Spinal cord (tissue), 10 donors: Measurements from ENCODE around the gene CTSE. TPM values are rescaled to one million over a fixed set of nuclear protein-coding genes. Genes with fewer than 3 reads are reported as not detected.
"Not testable (repeated sequence)": the region's sequence is repeated elsewhere in the genome, so short reads cannot be mapped to it uniquely, and the experiment has no call there.

Experiments
- DNase-seq, 6 donors: peaks; one replicate each; pipeline versions ENCODE4 v3.0.0 to v3.0.0-alpha.2; 2013 to 2015; ENCODE audit warnings: low spot score in 6 of 6, low read depth in 4 of 6
- H3K27ac ChIP-seq: one replicate; pipeline ENCODE4 v1.5.1; 2013; ENCODE audit warnings: low read depth, low read length, control low read depth
- H3K27me3 ChIP-seq: one replicate; pipeline ENCODE4 v1.6.1; 2013; ENCODE audit warnings: low read length; ENCODE audit not compliant: control insufficient read depth, insufficient read depth
- H3K36me3 ChIP-seq: one replicate; pipeline ENCODE4 v1.6.1; 2013; ENCODE audit warnings: low read length; ENCODE audit not compliant: control insufficient read depth, insufficient read depth
- H3K4me1 ChIP-seq: one replicate; pipeline ENCODE4 v1.6.1; 2013; ENCODE audit warnings: low read length; ENCODE audit not compliant: control insufficient read depth, insufficient read depth
- H3K4me3 ChIP-seq: one replicate; pipeline ENCODE4 v1.5.1; 2013; ENCODE audit warnings: low read depth, low read length, control low read depth
- H3K9me3 ChIP-seq: one replicate; pipeline ENCODE4 v1.6.1; 2013; ENCODE audit warnings: low read length; ENCODE audit not compliant: control insufficient read depth, insufficient read depth
- WGBS: methylation state at CpG from one replicate; pipeline ENCODE4 v1.1.5; 2013; ENCODE audit warnings: missing lambda C conversion rate; ENCODE audit not compliant: insufficient coverage; 5-methylcytosine and 5-hydroxymethylcytosine counted together
- polyA plus RNA-seq, 2 donors: library from polyadenylated mRNA; unstranded; fragments of 120-200 nt; gene quantifications; one replicate each; pipeline ENCODE4 v1.2.1, GENCODE V29; 2013; ENCODE audit not compliant: insufficient read length in 2 of 2
- total RNA-seq, 2 donors: library from RNA; depleted of rRNA in 1 of 2; stranded (reverse); fragments of 120-200 nt in 1 of 2; fragments of >200 nt in 1 of 2; gene quantifications; one replicate each; pipeline versions ENCODE4 v1.2.3 to v1.2.4, GENCODE V29; 2013 to 2014
- donor health status: healthy.

Gene CTSE
- total and polyA plus RNA-seq, 4 donors: 0.18 to 0.28 (median 0.20) TPM; not detected in 1

DNA sequence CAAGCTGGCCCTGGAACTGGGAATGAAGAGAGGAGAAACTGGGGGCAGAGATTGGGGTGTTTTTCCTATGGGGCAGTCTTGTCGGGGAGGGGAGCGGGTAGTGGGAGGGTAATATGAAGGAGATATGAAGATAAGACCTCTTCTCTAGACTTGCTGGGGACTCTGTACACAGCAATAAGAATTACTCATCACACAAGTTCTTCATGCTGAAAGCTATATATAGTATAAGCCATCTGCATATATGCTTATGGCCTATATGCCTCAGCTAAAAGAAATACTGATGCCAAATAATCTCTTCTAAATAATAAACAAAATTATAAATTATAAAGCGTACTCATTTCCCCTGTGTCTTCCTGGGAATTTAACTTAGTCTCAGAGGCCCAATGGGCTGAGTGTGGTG is 37.1 kb upstream of the CTSE start:
- Histone ChIP-seq H3K36me3 (no peaks in the 10 kb centered on the region), H3K9me3 (no peaks in the 10 kb centered on the region), H3K27ac (no peak overlapping the region), H3K27me3 (no peaks in the 10 kb centered on the region), H3K4me3 (no peak overlapping the region), H3K4me1 (no peaks in the 10 kb centered on the region)
- WGBS: no CpG with 5 or more reads among the region's 3 CpGs
- no peak for DNase-seq

DNA sequence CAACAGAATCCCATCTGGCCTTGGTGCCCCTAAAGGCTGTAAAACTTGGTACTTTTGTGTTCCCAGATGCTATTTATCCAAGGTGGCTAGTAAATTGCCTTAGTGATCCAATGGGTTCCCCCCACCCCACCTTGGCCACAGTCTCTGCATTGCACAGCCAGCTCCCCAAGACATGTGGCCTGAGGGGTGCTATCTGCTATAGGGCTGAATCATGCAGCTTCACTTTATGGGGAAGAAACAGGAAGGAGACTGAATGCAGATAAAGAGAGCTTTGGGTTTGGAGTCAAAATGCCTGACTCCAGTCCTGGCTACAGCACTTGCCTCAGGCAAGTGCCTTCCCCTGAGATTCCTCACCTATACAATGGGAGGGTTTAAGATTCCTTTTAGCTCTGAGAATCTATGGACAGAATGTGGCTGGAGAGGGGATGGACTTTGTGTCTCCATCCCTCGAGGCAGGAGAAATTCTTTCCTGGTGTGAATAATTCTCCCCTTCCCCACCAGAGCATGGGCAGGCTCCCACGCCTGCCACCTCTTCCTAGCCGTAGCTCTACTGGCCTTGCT is 35.7 kb upstream of the CTSE start:
- no peaks in the 10 kb centered on the region for H3K9me3 ChIP-seq
- DNase-seq: no peak
- WGBS: 89% methylated on average over 2 of the region's 3 CpGs
- no peaks in the 10 kb centered on the region for H3K36me3 ChIP-seq
- no peaks in the 10 kb centered on the region for H3K4me1 ChIP-seq
- no peaks in the 10 kb centered on the region for H3K27me3 ChIP-seq
- H3K4me3 ChIP-seq: no peak overlapping the region
- no peak overlapping the region for H3K27ac ChIP-seq

DNA sequence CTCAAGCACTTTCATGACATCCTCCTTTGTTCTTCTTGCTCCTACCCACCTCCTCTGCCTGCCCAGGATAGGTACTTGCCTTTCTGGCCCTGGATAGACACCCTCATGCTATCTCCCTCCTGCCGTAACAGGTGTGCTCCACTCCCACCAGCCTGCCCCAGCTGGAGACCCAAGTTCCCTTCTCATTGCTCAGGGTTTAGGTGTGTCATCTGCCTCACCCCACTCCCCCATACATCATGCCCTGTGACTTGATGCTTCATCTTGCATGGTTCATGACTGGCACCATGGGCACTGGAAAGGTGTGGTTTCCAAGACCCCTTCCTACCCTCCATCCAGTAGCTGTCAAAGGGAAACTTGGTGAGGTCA is 35.2 kb upstream of the CTSE start:
- no peak overlapping the region for H3K4me3 ChIP-seq
- H3K4me1 ChIP-seq: no peaks in the 10 kb centered on the region
- no peak for DNase-seq
- no peaks in the 10 kb centered on the region for H3K36me3 ChIP-seq
- WGBS: 94% methylated on average over 1 of the region's 1 CpG
- no peaks in the 10 kb centered on the region for H3K27me3 ChIP-seq
- H3K9me3 ChIP-seq: no peaks in the 10 kb centered on the region
- no peak overlapping the region for H3K27ac ChIP-seq

DNA sequence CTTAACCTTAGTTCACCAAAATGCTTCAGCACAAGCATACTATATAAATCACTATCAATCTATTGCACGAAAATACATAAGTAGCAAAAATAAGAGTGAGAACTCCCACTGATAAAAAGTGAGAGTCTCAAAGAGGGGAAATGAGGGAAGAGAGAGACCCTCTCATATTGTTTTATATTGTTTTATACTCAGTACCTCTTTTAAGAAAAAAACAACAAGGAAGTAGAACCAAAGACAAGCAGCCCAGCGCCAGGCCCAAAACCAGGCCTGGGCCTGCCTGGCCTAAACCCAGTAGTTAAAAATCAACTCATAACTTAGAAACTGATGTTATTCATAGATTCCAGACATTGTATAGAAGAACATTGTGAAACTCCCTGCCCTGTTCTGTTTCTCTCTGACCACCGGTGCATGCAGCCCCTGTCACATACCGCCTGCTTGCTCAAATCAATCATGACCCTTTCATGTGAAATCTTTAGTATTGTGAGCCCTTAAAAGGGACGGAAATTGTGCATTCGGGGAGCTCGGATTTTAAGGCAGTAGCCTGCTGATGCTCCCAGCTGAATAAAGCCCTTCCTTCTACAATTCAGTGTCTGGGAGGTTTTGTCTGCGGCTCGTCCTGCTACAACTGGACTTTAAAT is 34.7 kb upstream of the CTSE start:
- H3K9me3 ChIP-seq, DNase-seq, H3K27me3 ChIP-seq, H3K4me1 ChIP-seq, H3K27ac ChIP-seq, H3K4me3 ChIP-seq, H3K36me3 ChIP-seq: not testable (repeated sequence)
- 61% methylated on average over 2 of the region's 9 CpGs for WGBS

DNA sequence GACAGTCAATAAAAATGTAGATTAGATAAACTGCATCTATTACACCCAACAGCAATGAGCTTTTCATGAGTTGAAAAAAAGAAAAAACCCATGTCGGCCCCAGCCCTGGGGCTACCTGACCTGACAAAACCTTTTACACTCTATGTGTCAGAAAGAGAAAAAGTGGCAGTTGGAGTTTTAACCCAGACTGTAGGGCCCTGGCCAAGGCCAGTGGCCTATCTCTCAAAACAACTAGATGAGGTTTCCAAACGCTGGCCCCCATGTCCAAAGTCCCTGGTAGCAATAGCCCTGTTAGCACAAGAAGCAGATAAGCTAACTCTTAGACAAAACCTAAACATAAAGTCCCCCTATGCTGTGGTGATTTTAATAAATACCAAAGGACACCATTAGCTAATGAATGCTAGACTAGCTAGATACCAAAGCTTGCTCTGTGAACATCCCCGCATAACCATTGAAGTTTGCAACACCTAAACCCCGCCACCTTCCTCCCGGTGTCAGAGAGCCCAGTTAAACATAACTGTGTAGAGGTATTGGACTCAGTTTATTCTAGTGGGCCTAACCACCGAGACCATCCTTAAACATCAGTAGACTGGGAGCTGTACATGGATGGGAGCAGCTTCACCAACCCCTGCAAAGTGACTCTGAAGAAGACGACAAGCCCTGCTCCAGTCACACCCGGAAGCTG is 32.1 kb upstream of the CTSE start:
- H3K27ac ChIP-seq, H3K4me3 ChIP-seq, H3K4me1 ChIP-seq, DNase-seq, H3K27me3 ChIP-seq, H3K36me3 ChIP-seq, H3K9me3 ChIP-seq: not testable (repeated sequence)
- WGBS: 96% methylated on average over 5 of the region's 8 CpGs

DNA sequence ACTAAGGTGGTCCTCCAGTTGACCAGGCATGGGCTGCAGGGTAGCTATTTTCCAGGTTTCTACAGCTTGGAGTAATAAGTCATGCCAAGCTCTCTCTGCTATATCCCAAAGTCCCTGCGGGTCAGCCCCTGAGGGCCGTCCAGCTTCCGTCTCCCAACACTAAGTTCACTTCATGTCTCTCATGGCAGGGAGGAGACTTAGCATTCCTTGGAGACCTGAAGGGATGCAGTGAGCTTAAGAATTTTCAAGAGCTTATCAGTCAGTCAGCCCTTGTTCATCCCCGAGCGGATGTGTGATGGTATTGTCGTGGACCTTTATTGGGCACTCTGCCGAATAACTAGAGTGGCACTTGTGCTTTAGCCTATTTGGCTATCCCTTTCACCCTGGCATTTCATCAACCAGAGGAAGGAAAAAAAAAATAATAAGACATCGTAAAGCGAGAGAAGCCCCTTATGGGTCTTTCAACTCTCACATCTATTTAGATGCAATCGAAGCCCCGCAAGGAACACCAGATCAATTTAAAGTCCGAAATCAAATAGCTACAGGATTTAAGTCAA is 31.5 kb upstream of the CTSE start:
- not testable (repeated sequence) for DNase-seq, H3K4me3 ChIP-seq, H3K4me1 ChIP-seq, H3K27me3 ChIP-seq, H3K27ac ChIP-seq, H3K9me3 ChIP-seq, H3K36me3 ChIP-seq
- 88% methylated on average over 7 of the region's 12 CpGs for WGBS

DNA sequence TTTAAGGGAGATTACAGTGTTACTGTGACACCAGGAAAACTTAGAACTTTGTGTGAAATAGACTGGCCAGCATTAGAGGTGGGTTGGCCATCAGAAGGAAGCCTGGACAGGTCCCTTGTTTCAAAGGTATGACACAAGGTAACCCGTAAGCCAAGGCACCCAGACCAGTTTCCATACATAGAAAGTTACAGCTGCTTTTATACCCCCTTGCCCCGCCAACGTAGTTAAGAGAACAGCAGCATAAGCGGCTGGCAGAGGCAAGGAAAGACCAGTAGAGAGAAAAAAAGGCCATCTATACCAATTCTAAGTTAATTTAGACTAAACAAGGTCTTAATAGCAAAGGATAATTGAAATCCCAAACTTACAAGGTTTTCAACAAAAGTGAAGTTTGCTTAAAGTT is 29.9 kb upstream of the CTSE start:
- not testable (repeated sequence) for DNase-seq, H3K9me3 ChIP-seq, H3K27ac ChIP-seq, H3K4me3 ChIP-seq, H3K27me3 ChIP-seq, H3K36me3 ChIP-seq, H3K4me1 ChIP-seq
- 88% methylated on average over 1 of the region's 4 CpGs for WGBS

- DNase-seq, H3K4me1 ChIP-seq: not testable (repeated sequence)
- WGBS: 91% methylated on average over 16 of the region's 17 CpGs
Observed at GRCh38 chr1:206052919-206053610, 29.4 kb upstream of the CTSE start, which contains the start of gene RHEX. Gene RHEX, plus strand, starts transcription at chr1:206053173. Its CDS starts 44,656 bp downstream, at chr1:206097829.

DNA sequence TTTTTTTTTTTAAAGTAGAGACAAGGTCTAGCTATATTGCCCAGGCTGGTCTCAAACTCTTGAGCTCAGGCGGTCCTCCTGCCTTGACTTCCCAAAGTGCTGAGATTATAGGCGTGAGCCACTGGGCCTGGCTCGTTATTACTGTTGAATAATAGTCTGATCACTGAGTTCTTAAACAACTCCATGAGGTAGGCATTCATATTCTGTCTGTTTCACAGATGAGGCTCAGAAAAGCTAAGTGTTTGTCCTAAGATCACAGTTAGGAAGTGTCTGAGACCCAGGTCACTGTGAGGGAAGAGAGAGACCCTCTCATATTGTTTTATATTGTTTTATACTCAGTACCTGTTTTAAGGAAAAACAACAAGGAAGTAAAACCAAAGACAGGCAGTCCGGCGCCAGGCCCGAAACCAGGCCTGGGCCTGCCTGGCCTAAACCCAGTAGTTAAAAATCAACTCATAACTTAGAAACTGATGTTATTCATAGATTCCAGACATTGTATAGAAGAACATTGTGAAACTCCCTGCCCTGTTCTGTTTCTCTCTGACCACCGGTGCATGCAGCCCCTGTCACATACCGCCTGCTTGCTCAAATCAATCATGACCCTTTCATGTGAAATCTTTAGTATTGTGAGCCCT is 28.7 kb upstream of the CTSE start:
- WGBS: 91% methylated on average over 3 of the region's 8 CpGs
- not testable (repeated sequence) for DNase-seq

More at GRCh38 chr1:206052919-206053610, 29.4 kb upstream of the CTSE start, which contains the start of gene RHEX:
- H3K36me3 ChIP-seq, H3K27me3 ChIP-seq, H3K9me3 ChIP-seq, H3K4me3 ChIP-seq, H3K27ac ChIP-seq: not testable (repeated sequence)

More for the DNA sequence above, 28.7 kb upstream of the CTSE start:
- H3K27ac ChIP-seq, H3K4me1 ChIP-seq, H3K9me3 ChIP-seq, H3K4me3 ChIP-seq, H3K27me3 ChIP-seq, H3K36me3 ChIP-seq: not testable (repeated sequence)
